DOHH2 (cell line): ENCODE measurements around the gene ZFP62.

Experiments
- H3F3A ChIP-seq: fragments of 200-600 bp; sonication (generic), shearing (Covaris generic); 2 replicates; pipeline ENCODE4 v1.6.0; 2016; ENCODE audit warnings: antibody characterized with exemption, mild to moderate bottlenecking; ENCODE audit not compliant: control insufficient read depth, insufficient read depth
- H3K27ac ChIP-seq: fragments of 200-600 bp; sonication (generic); 2 replicates; pipeline ENCODE4 v1.5.1; 2014; ENCODE audit warnings: low read depth, mild to moderate bottlenecking, low read length, moderate library complexity
- H3K27me3 ChIP-seq: fragments of 200-600 bp; sonication (generic); 2 replicates; pipeline ENCODE4 v1.6.1; 2014; ENCODE audit warnings: mild to moderate bottlenecking, low read length, mixed read lengths; ENCODE audit not compliant: control insufficient read depth
- H3K36me3 ChIP-seq: fragments of 200-600 bp; sonication (generic); 2 replicates; pipeline ENCODE4 v1.6.1; 2014; ENCODE audit warnings: mild to moderate bottlenecking, low read length, moderate library complexity, mixed read lengths; ENCODE audit not compliant: control insufficient read depth
- H3K4me1 ChIP-seq: fragments of 200-600 bp; sonication (generic); 2 replicates; pipeline ENCODE4 v1.6.1; 2014; ENCODE audit warnings: mild to moderate bottlenecking, low read length, mixed read lengths; ENCODE audit not compliant: control insufficient read depth
- H3K4me2 ChIP-seq: fragments of 200-600 bp; sonication (generic); 2 replicates; pipeline ENCODE4 v1.6.0; 2014; ENCODE audit warnings: mild to moderate bottlenecking, low read length, moderate library complexity
- H3K4me3 ChIP-seq: fragments of 200-600 bp; sonication (generic); 2 replicates; pipeline ENCODE4 v1.5.1; 2014; ENCODE audit warnings: mild to moderate bottlenecking, low read length, mixed read lengths
- H3K79me2 ChIP-seq: fragments of 200-600 bp; sonication (generic); 2 replicates; pipeline ENCODE4 v1.6.1; 2014; ENCODE audit warnings: mild to moderate bottlenecking, low read length, mixed read lengths; ENCODE audit not compliant: control insufficient read depth
- H3K9me2 ChIP-seq: fragments of 200-600 bp; sonication (generic); replicated peaks from 2 replicates; pipeline ENCODE4 v1.6.1; 2014; ENCODE audit warnings: mild to moderate bottlenecking, low read length, mixed read lengths; ENCODE audit not compliant: control insufficient read depth
- H3K9me3 ChIP-seq: fragments of 200-600 bp; sonication (generic); 2 replicates; pipeline ENCODE4 v1.6.1; 2014; ENCODE audit warnings: antibody characterized with exemption, low read length, mixed read lengths; ENCODE audit not compliant: control insufficient read depth, insufficient read depth
- H4K20me1 ChIP-seq: fragments of 200-600 bp; sonication (generic); 2 replicates; pipeline ENCODE4 v1.6.0; 2014; ENCODE audit warnings: low read depth, mild to moderate bottlenecking, antibody characterized with exemption, low read length, moderate library complexity; ENCODE audit not compliant: control insufficient read depth, insufficient read depth
- EZH2phosphoT487 ChIP-seq: fragments of 200-600 bp; sonication (generic); IDR thresholded peaks from 2 replicates; pipeline ENCODE4 v1.6.1; 2017; ENCODE audit warnings: borderline replicate concordance, mild to moderate bottlenecking, antibody characterized with exemption, low read length, moderate library complexity, mixed read lengths
- TF ChIP-seq, protein P1 (sequence below): fragments of 200-600 bp; sonication (generic); IDR thresholded peaks from one replicate; pipeline ENCODE4 v1.5.1; 2014; ENCODE audit warnings: antibody characterized with exemption, mild to moderate bottlenecking, low read depth, low read length; ENCODE audit not compliant: poor library complexity, severe bottlenecking

The ZFP62 gene

DNA sequence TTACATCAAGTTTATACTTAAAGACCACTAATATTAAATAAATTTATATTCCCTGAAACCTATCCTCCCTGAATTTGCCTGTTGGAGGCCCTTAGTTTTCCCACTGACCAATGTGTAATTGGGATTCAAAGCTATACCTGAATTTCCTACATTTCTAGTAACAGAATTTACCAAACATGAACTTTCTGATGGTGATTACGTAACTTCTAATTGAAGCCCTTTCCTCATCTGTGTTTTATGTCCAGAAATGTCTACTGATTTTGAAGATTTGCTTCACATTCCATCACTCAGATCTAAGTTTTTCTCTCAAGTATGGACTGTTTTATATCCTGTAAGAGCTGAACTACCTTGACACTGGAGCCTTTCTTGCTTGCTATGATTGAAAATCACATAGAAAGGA is 12.8 kb downstream of the ZFP62 start:
- Histone ChIP-seq H3K9me3 (peaks cover 17% of the 10 kb centered on the region; the same call in 1 of the 2 replicates), H3K9me2 (no peaks in the 10 kb centered on the region), H3K27ac (no peak overlapping the region), H3K4me3 (no peak overlapping the region), H3K4me1 (no peaks in the 10 kb centered on the region), H3K79me2 (peaks cover 9% of the 10 kb centered on the region), H3K4me2 (no peak overlapping the region), H3F3A (no peaks in the 10 kb centered on the region), H3K36me3 (peaks cover 61% of the 10 kb centered on the region), H4K20me1 (no peaks in the 10 kb centered on the region), H3K27me3 (no peaks in the 10 kb centered on the region)
- TF ChIP-seq, protein P1, sequence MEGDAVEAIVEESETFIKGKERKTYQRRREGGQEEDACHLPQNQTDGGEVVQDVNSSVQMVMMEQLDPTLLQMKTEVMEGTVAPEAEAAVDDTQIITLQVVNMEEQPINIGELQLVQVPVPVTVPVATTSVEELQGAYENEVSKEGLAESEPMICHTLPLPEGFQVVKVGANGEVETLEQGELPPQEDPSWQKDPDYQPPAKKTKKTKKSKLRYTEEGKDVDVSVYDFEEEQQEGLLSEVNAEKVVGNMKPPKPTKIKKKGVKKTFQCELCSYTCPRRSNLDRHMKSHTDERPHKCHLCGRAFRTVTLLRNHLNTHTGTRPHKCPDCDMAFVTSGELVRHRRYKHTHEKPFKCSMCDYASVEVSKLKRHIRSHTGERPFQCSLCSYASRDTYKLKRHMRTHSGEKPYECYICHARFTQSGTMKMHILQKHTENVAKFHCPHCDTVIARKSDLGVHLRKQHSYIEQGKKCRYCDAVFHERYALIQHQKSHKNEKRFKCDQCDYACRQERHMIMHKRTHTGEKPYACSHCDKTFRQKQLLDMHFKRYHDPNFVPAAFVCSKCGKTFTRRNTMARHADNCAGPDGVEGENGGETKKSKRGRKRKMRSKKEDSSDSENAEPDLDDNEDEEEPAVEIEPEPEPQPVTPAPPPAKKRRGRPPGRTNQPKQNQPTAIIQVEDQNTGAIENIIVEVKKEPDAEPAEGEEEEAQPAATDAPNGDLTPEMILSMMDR = no peak
- TF ChIP-seq EZH2phosphoT487 = no peak

DNA sequence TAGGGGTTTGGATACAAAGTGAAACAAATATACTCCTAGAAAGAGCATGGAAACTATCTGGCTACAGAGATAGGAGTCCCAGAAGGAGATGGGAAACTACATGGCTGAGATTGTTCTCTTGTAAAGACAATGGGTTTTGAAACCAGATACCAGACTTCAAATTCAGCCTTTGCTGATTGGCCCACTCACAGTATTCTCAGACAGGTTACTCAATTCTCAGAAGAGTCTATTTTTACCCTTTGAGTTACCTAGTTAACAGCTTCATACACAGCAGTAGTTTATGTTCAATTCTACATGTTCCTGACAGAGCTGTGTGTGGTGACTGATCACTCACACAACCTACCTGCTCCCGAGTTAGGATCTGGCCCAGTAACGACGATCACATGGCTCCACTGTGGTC is 14.1 kb downstream of the ZFP62 start:
- peaks cover 50% of the 10 kb centered on the region for H3K36me3 ChIP-seq
- peaks cover 17% of the 10 kb centered on the region; the same call in 1 of the 2 replicates for H3K9me3 ChIP-seq
- H4K20me1 ChIP-seq = no peaks in the 10 kb centered on the region

DNA sequence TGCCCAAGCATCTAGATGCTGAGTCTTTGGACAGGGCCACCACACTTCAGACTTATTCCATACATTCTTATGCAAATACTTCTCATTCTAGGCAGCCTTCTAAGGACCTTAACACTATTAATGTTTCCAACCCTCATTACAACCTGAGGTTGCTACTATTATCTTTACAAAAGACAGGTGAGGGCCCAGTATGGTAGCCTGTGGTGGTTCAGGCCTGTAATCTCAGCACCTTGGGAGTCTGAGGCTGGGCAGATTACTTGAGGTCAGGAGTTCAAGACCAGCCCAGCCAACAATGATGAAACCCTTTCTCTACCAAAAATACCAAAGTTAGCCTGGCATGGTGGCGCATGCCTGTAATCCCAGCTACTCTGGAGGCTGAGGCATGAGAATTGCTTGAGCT is 16.2 kb downstream of the ZFP62 start:
- Histone ChIP-seq H3K27me3 (no peaks in the 10 kb centered on the region), H3K9me2 (no peaks in the 10 kb centered on the region), H3K9me3 (no peaks in the 10 kb centered on the region), H3K4me3 (no peak overlapping the region), H3K4me2 (no peak overlapping the region), H3K4me1 (no peaks in the 10 kb centered on the region), H3K27ac (no peak overlapping the region), H3F3A (no peaks in the 10 kb centered on the region), H4K20me1 (no peaks in the 10 kb centered on the region), H3K36me3 (peaks cover 29% of the 10 kb centered on the region), H3K79me2 (no peaks in the 10 kb centered on the region)
- TF ChIP-seq, protein P1 = no peak
- TF ChIP-seq EZH2phosphoT487 = no peak

More for the DNA sequence above, 14.1 kb downstream of the ZFP62 start:
- Histone ChIP-seq H3K4me3 (no peak overlapping the region), H3K4me2 (no peak overlapping the region), H3K27ac (no peak overlapping the region), H3F3A (no peaks in the 10 kb centered on the region), H3K4me1 (no peaks in the 10 kb centered on the region), H3K79me2 (0 out of 2 replicates have a peak, but pooled peaks cover 2% of the 10 kb centered on the region), H3K9me2 (no peaks in the 10 kb centered on the region), H3K27me3 (no peaks in the 10 kb centered on the region)
- TF ChIP-seq EZH2phosphoT487 = no peak

DNA sequence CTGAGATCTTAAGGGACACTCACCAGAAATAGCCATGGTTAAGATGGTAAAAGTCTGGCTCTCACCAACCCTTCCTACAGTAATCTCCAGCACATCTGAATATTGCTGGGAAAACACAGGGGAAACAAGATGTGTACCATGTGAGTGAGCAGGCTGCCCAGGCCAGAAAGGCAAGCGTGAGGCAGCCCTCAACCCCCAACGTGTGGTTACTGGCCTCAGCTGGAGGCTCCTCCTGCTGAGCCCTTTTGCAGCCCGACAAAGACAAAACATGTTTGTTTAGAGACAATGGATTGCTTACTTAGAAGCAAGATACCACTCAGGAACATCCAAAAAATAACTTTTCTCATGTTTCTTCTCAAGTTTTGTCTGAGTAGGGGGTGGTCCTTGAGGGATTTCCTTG is 16.6 kb downstream of the ZFP62 start:
- H3K27ac ChIP-seq = no peak overlapping the region
- no peaks in the 10 kb centered on the region for H3K79me2 ChIP-seq
- no peak overlapping the region for H3K4me3 ChIP-seq
- TF ChIP-seq EZH2phosphoT487 = no peak
- TF ChIP-seq, protein P1 = no peak
- H3K27me3 ChIP-seq = no peaks in the 10 kb centered on the region
- no peaks in the 10 kb centered on the region for H3K4me1 ChIP-seq
- no peaks in the 10 kb centered on the region for H3K9me2 ChIP-seq
- H4K20me1 ChIP-seq = no peaks in the 10 kb centered on the region
- H3F3A ChIP-seq = no peaks in the 10 kb centered on the region
- no peaks in the 10 kb centered on the region for H3K9me3 ChIP-seq
- H3K36me3 ChIP-seq = peaks cover 24% of the 10 kb centered on the region
- H3K4me2 ChIP-seq = no peak overlapping the region
